ENCODE data around the gene GPA33. TPM values are rescaled to one million over a fixed set of nuclear protein-coding genes. Genes with fewer than 3 reads are reported as not detected.

The GPA33 gene
- total RNA-seq, 1 donor from 2014 or later, result 1.2 TPM

DNA sequence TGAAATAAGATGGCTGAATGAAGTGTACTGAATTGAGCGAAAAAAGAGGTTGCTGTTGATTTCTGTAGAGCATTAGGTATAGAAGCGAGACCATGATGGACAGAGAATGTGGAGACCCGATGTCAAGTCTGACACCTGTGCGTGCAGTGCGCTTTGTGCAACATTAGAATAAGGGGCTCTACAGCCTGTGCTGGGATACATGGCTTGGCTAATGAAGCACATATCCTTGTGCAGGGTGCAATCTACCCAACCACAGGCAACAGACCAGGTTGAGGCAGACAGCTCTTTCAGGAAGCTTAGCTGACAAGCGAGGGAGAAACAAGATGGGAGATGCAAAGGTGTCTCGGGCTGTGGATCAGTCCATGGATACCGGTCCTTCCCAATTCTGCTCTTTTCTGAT lies 18.9 kb downstream of the GPA33 start:
- no peak for DNase-seq (ENCODE audit: low spot score in 2 of 2, unreplicated experiment in 2 of 2)
- peaks cover 2% of the 10 kb centered on the region for H3K27me3 Mint-ChIP-seq (ENCODE audit: low read depth)
- no peaks in the 10 kb centered on the region for H3K9me3 Mint-ChIP-seq
- peaks cover 3% of the 10 kb centered on the region for H3K4me1 Mint-ChIP-seq
- H3K36me3 Mint-ChIP-seq, result no peaks in the 10 kb centered on the region
- TF ChIP-seq, protein P1, sequence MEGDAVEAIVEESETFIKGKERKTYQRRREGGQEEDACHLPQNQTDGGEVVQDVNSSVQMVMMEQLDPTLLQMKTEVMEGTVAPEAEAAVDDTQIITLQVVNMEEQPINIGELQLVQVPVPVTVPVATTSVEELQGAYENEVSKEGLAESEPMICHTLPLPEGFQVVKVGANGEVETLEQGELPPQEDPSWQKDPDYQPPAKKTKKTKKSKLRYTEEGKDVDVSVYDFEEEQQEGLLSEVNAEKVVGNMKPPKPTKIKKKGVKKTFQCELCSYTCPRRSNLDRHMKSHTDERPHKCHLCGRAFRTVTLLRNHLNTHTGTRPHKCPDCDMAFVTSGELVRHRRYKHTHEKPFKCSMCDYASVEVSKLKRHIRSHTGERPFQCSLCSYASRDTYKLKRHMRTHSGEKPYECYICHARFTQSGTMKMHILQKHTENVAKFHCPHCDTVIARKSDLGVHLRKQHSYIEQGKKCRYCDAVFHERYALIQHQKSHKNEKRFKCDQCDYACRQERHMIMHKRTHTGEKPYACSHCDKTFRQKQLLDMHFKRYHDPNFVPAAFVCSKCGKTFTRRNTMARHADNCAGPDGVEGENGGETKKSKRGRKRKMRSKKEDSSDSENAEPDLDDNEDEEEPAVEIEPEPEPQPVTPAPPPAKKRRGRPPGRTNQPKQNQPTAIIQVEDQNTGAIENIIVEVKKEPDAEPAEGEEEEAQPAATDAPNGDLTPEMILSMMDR (IDR thresholded peaks at IDR 0.05; ENCODE audit: unreplicated experiment), result no peak
- H3K4me3 Mint-ChIP-seq, result no peak overlapping the region
- no peak overlapping the region for H3K27ac Mint-ChIP-seq

DNA sequence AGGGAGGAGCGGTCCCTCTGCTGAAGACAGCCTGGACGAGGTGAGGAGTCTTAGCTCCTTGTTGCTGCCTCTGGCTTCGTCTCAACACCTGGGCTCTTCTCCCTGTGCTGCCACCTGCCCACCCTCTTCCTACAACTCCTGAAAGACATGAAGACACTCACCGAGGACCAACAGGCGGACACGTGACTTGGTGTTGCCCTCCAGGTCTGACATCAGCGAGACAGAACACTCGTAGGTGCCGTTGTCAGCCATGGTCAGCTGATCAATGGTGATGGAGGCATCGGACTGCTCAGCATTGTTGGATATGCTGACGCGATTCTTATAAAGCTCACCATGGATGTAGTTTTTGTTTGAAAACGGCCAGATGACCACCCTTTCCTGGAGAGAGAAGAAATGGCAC lies 21.4 kb downstream of the GPA33 start:
- Mint-ChIP-seq H3K4me3 (no peak overlapping the region), H3K27ac (no peak overlapping the region), H3K9me3 (no peaks in the 10 kb centered on the region), H3K36me3 (no peaks in the 10 kb centered on the region), H3K27me3 (ENCODE audit: low read depth) (peaks cover 2% of the 10 kb centered on the region), H3K4me1 (peaks cover 3% of the 10 kb centered on the region)
- DNase-seq (ENCODE audit: low spot score in 2 of 2, unreplicated experiment in 2 of 2), result no peak
- TF ChIP-seq, protein P1 (IDR thresholded peaks at IDR 0.05; ENCODE audit: unreplicated experiment), result no peak

DNA sequence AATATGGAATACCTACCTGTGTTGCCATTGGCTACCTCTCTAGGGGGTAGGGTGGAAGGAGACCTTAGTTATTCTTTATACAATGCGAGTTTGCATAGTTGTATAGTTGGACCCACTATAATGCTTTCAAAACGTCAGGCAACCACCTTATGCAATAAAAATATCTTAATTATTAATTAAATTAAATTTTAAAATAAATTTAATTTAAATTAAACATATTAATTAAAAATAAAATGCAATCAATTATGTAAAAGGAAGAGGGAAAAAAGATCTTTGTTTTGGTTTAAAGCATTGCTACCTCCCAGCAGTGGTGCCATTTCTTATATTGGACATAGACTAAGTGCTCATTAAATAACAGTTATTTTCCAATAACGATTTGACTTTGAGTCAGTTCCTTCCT lies 22.3 kb downstream of the GPA33 start:
- no peaks in the 10 kb centered on the region for H3K36me3 Mint-ChIP-seq
- H3K4me1 Mint-ChIP-seq, result peaks cover 3% of the 10 kb centered on the region
- TF ChIP-seq, protein P1 (IDR thresholded peaks at IDR 0.05; ENCODE audit: unreplicated experiment), result no peak
- peaks cover 2% of the 10 kb centered on the region for H3K27me3 Mint-ChIP-seq (ENCODE audit: low read depth)
- H3K4me3 Mint-ChIP-seq, result no peak overlapping the region
- H3K9me3 Mint-ChIP-seq, result no peaks in the 10 kb centered on the region
- DNase-seq (ENCODE audit: low spot score in 2 of 2, unreplicated experiment in 2 of 2), result no peak
- H3K27ac Mint-ChIP-seq, result no peak overlapping the region

GRCh38 chr1:167066333-167067122 lies 23.6 kb downstream of the GPA33 start:
- TF ChIP-seq, protein P1 (IDR thresholded peaks at IDR 0.05; ENCODE audit: unreplicated experiment), result peak; percentile 96
- Mint-ChIP-seq H3K27me3 (ENCODE audit: low read depth) (peaks cover 2% of the 10 kb centered on the region), H3K4me3 (peak overlapping the region; percentile 57), H3K9me3 (no peaks in the 10 kb centered on the region), H3K27ac (no peak overlapping the region), H3K4me1 (peaks cover 3% of the 10 kb centered on the region), H3K36me3 (no peaks in the 10 kb centered on the region)
- peak; percentile 74 to 94 for DNase-seq (ENCODE audit: low spot score in 2 of 2, unreplicated experiment in 2 of 2)

GRCh38 chr1:167065471-167065870 lies 24.7 kb downstream of the GPA33 start:
- no peak overlapping the region for H3K27ac Mint-ChIP-seq
- TF ChIP-seq, protein P1 (IDR thresholded peaks at IDR 0.05; ENCODE audit: unreplicated experiment), result no peak
- H3K9me3 Mint-ChIP-seq, result no peaks in the 10 kb centered on the region
- peaks cover 3% of the 10 kb centered on the region for H3K4me1 Mint-ChIP-seq
- DNase-seq (ENCODE audit: low spot score in 2 of 2, unreplicated experiment in 2 of 2), result no peak
- H3K4me3 Mint-ChIP-seq, result no peak overlapping the region
- no peaks in the 10 kb centered on the region for H3K36me3 Mint-ChIP-seq
- peaks cover 2% of the 10 kb centered on the region for H3K27me3 Mint-ChIP-seq (ENCODE audit: low read depth)
